HepG2 (cell line): ENCODE data around the gene MED1. TPM values are rescaled to one million over a fixed set of nuclear protein-coding genes. Genes with fewer than 3 reads are reported as not detected.

Source experiments
- ARID2 ChIP-seq: sonication (generic); formaldehyde crosslinking; IDR thresholded peaks from 2 replicates; pipeline ENCODE4 v1.8.1; 2022; ENCODE audit warnings: mild to moderate bottlenecking, missing genetic modification reagents, borderline replicate concordance
- CCDC6 ChIP-seq: sonication (generic); formaldehyde crosslinking; IDR thresholded peaks from 2 replicates; pipeline ENCODE4 v1.8.1; 2022; ENCODE audit warnings: mild to moderate bottlenecking, missing genetic modification reagents, moderate library complexity
- FOXA1 ChIP-seq, 2 experiments: fragments of 450-650 bp in 1 of 2; sonication (generic) in 1 of 2; formaldehyde crosslinking in 1 of 2; IDR thresholded peaks; 2 replicates each; pipeline versions ENCODE4 v1.4.0 to v1.6.1; 2016 to 2020; ENCODE audit warnings: missing genetic modification reagents in 1 of 2
- IRX3 ChIP-seq: sonication (generic); formaldehyde crosslinking; IDR thresholded peaks from 2 replicates; pipeline ENCODE4 v1.8.1; 2023; ENCODE audit warnings: mild to moderate bottlenecking, low read depth, missing genetic modification reagents, borderline replicate concordance
- MTF1 ChIP-seq: sonication (generic); formaldehyde crosslinking; IDR thresholded peaks from 2 replicates; pipeline ENCODE4 v1.5.0; 2020; ENCODE audit warnings: missing genetic modification reagents
- MZF1 ChIP-seq: sonication (generic); formaldehyde crosslinking; IDR thresholded peaks from 2 replicates; pipeline ENCODE4 v1.8.1; 2023; ENCODE audit warnings: mild to moderate bottlenecking, missing genetic modification reagents, borderline replicate concordance
- NCOA2 ChIP-seq: sonication (generic); formaldehyde crosslinking; IDR thresholded peaks from 2 replicates; pipeline ENCODE4 v1.8.0; 2022; ENCODE audit warnings: inconsistent platforms
- NCOA5 ChIP-seq: sonication (generic); formaldehyde crosslinking; IDR thresholded peaks from 2 replicates; pipeline ENCODE4 v1.4.0; 2020; ENCODE audit warnings: missing genetic modification reagents
- NCOR1 ChIP-seq: fragments of 200-600 bp; sonication (generic); IDR thresholded peaks from 2 replicates; pipeline ENCODE4 v1.7.0; 2017; ENCODE audit warnings: antibody characterized with exemption, low read length, borderline replicate concordance
- NFKBIZ ChIP-seq: IDR thresholded peaks from 2 replicates; pipeline ENCODE4 v1.6.1; 2018; ENCODE audit warnings: missing genetic modification reagents, missing compliant biosample characterization
- PAWR ChIP-seq: sonication (generic); formaldehyde crosslinking; IDR thresholded peaks from 2 replicates; pipeline ENCODE4 v1.4.0; 2020; ENCODE audit warnings: missing genetic modification reagents, mild to moderate bottlenecking, borderline replicate concordance
- RAD21 ChIP-seq: fragments of 450-650 bp; formaldehyde crosslinking; IDR thresholded peaks from 2 replicates; pipeline ENCODE4 v1.5.0; 2020; ENCODE audit warnings: mild to moderate bottlenecking
- TRIM24 ChIP-seq: sonication (generic); formaldehyde crosslinking; IDR thresholded peaks from 2 replicates; pipeline ENCODE4 v1.8.0; 2022; ENCODE audit warnings: mild to moderate bottlenecking, missing genetic modification reagents
- ZNF468 ChIP-seq: sonication (generic); formaldehyde crosslinking; IDR thresholded peaks from 2 replicates; pipeline ENCODE4 v1.8.0; 2022; ENCODE audit warnings: mild to moderate bottlenecking, moderate library complexity, missing genetic modification reagents
- polyA plus RNA-seq, 8 experiments: library from polyadenylated mRNA; depleted of rRNA in 3 of 8; stranded (reverse) in 7 of 8; unstranded in 1 of 8; fragments of >200 nt; fragmentation: Illumina TruSeq in 4 of 8; extraction: Trizol in 4 of 8; gene quantifications; 2 replicates each; pipeline versions ENCODE4 v1.2.1 to v1.2.3, GENCODE V29; 2011 to 2016; ENCODE audit warnings: low read depth in 4 of 8, missing spikeins in 1 of 8, mixed read lengths in 1 of 8; ENCODE audit not compliant: insufficient read depth in 1 of 8
- total RNA-seq, 5 experiments: library from RNA; depleted of rRNA; stranded (reverse); fragments of >200 nt; fragmentation: Illumina TruSeq; extraction: Trizol; gene quantifications; 2 replicates each; pipeline ENCODE4 v1.2.3, GENCODE V29; 2016; ENCODE audit warnings: low read depth in 1 of 5
- TF ChIP-seq, protein P1 (sequence below): sonication (generic); formaldehyde crosslinking; IDR thresholded peaks from 2 replicates; pipeline ENCODE4 v1.5.0; 2020; ENCODE audit warnings: missing genetic modification reagents
- TF ChIP-seq, protein P2 (sequence below): sonication (generic); formaldehyde crosslinking; IDR thresholded peaks from 2 replicates; pipeline ENCODE4 v1.8.1; 2023; ENCODE audit warnings: mild to moderate bottlenecking, missing genetic modification reagents
- TF ChIP-seq, protein P3 (sequence below): sonication (generic); formaldehyde crosslinking; IDR thresholded peaks from 2 replicates; pipeline ENCODE4 v1.4.0; 2020; ENCODE audit warnings: mild to moderate bottlenecking, missing genetic modification reagents
- TF ChIP-seq, protein P4 (sequence below): sonication (generic); formaldehyde crosslinking; IDR thresholded peaks from 2 replicates; pipeline ENCODE4 v1.8.0; 2022; ENCODE audit warnings: mild to moderate bottlenecking, missing genetic modification reagents, moderate library complexity
- TF ChIP-seq, protein P5 (sequence below): sonication (generic); formaldehyde crosslinking; IDR thresholded peaks from 2 replicates; pipeline ENCODE4 v1.4.0; 2020; ENCODE audit warnings: missing genetic modification reagents, borderline replicate concordance

The MED1 gene
- total and polyA plus RNA-seq, 2 of the 13 experiments (the other 11 are each of a cell fraction or from before 2014, with no cell fraction given): 37.5 to 40.1 TPM

DNA sequence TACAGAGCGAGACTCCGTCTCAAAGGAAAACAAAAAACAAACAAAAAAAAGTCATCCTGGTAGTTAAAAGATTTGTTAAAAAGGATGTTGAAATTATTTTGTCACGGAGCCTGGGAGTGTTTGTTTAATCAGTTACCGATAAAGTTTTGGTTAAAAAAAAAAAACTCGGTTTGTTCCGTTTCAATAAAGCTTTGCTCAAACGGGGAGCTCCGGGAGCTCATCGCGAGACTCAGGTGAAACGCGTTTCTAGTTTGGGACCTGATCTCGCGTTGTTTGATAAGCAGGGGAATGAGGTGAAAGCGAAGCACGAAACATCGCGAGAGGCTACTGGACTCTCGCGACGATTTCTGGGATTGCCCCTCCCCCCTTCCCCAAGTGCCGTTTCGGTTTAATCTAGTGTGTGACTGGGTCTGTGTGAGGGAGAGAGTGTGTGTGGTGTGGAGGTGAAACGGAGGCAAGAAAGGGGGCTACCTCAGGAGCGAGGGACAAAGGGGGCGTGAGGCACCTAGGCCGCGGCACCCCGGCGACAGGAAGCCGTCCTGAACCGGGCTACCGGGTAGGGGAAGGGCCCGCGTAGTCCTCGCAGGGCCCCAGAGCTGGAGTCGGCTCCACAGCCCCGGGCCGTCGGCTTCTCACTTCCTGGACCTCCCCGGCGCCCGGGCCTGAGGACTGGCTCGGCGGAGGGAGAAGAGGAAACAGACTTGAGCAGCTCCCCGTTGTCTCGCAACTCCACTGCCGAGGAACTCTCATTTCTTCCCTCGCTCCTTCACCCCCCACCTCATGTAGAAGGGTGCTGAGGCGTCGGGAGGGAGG lies 10.3 kb upstream of the MED1 start, which contains the start of gene CDK12 (continued):
- peak; percentile 5; the same call in 1 of the 2 replicates for TF ChIP-seq FOXA1 (IDR thresholded peaks at IDR 0.05)
- TF ChIP-seq FOXA1 (CRISPR knock-in tag; IDR thresholded peaks at IDR 0.05): peak; percentile 88
- no peak for TF ChIP-seq NCOA5 (CRISPR knock-in tag)
- TF ChIP-seq ARID2 (CRISPR knock-in tag): 0 out of 2 replicates have a peak, but pooled peaks have one; percentile 37
- TF ChIP-seq IRX3 (CRISPR knock-in tag): no peak
- TF ChIP-seq, protein P1, sequence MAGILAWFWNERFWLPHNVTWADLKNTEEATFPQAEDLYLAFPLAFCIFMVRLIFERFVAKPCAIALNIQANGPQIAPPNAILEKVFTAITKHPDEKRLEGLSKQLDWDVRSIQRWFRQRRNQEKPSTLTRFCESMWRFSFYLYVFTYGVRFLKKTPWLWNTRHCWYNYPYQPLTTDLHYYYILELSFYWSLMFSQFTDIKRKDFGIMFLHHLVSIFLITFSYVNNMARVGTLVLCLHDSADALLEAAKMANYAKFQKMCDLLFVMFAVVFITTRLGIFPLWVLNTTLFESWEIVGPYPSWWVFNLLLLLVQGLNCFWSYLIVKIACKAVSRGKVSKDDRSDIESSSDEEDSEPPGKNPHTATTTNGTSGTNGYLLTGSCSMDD (CRISPR knock-in tag): 0 out of 2 replicates have a peak, but pooled peaks have one; percentile 55
- TF ChIP-seq, protein P2, sequence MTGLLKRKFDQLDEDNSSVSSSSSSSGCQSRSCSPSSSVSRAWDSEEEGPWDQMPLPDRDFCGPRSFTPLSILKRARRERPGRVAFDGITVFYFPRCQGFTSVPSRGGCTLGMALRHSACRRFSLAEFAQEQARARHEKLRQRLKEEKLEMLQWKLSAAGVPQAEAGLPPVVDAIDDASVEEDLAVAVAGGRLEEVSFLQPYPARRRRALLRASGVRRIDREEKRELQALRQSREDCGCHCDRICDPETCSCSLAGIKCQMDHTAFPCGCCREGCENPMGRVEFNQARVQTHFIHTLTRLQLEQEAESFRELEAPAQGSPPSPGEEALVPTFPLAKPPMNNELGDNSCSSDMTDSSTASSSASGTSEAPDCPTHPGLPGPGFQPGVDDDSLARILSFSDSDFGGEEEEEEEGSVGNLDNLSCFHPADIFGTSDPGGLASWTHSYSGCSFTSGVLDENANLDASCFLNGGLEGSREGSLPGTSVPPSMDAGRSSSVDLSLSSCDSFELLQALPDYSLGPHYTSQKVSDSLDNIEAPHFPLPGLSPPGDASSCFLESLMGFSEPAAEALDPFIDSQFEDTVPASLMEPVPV (CRISPR knock-in tag): 0 out of 2 replicates have a peak, but pooled peaks have one; percentile 61
- TF ChIP-seq, protein P3, sequence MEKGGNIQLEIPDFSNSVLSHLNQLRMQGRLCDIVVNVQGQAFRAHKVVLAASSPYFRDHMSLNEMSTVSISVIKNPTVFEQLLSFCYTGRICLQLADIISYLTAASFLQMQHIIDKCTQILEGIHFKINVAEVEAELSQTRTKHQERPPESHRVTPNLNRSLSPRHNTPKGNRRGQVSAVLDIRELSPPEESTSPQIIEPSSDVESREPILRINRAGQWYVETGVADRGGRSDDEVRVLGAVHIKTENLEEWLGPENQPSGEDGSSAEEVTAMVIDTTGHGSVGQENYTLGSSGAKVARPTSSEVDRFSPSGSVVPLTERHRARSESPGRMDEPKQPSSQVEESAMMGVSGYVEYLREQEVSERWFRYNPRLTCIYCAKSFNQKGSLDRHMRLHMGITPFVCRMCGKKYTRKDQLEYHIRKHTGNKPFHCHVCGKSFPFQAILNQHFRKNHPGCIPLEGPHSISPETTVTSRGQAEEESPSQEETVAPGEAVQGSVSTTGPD: no peak
- 0 out of 2 replicates have a peak, but pooled peaks have one; percentile 28 for TF ChIP-seq ZNF468
- TF ChIP-seq, protein P4, sequence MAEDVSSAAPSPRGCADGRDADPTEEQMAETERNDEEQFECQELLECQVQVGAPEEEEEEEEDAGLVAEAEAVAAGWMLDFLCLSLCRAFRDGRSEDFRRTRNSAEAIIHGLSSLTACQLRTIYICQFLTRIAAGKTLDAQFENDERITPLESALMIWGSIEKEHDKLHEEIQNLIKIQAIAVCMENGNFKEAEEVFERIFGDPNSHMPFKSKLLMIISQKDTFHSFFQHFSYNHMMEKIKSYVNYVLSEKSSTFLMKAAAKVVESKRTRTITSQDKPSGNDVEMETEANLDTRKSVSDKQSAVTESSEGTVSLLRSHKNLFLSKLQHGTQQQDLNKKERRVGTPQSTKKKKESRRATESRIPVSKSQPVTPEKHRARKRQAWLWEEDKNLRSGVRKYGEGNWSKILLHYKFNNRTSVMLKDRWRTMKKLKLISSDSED (CRISPR knock-in tag): 0 out of 2 replicates have a peak, but pooled peaks have one; percentile 39
- TF ChIP-seq MTF1: no peak
- peak; percentile 39; the same call in 1 of the 2 replicates for TF ChIP-seq NCOR1
- no peak for TF ChIP-seq TRIM24 (CRISPR knock-in tag)
- peak; percentile 58 for TF ChIP-seq NCOA2 (CRISPR knock-in tag)
- peak; percentile 87; the same call in 1 of the 2 replicates for TF ChIP-seq NFKBIZ (CRISPR knock-in tag)
- TF ChIP-seq RAD21 (CRISPR knock-in tag): peak; percentile 70
- TF ChIP-seq, protein P5, sequence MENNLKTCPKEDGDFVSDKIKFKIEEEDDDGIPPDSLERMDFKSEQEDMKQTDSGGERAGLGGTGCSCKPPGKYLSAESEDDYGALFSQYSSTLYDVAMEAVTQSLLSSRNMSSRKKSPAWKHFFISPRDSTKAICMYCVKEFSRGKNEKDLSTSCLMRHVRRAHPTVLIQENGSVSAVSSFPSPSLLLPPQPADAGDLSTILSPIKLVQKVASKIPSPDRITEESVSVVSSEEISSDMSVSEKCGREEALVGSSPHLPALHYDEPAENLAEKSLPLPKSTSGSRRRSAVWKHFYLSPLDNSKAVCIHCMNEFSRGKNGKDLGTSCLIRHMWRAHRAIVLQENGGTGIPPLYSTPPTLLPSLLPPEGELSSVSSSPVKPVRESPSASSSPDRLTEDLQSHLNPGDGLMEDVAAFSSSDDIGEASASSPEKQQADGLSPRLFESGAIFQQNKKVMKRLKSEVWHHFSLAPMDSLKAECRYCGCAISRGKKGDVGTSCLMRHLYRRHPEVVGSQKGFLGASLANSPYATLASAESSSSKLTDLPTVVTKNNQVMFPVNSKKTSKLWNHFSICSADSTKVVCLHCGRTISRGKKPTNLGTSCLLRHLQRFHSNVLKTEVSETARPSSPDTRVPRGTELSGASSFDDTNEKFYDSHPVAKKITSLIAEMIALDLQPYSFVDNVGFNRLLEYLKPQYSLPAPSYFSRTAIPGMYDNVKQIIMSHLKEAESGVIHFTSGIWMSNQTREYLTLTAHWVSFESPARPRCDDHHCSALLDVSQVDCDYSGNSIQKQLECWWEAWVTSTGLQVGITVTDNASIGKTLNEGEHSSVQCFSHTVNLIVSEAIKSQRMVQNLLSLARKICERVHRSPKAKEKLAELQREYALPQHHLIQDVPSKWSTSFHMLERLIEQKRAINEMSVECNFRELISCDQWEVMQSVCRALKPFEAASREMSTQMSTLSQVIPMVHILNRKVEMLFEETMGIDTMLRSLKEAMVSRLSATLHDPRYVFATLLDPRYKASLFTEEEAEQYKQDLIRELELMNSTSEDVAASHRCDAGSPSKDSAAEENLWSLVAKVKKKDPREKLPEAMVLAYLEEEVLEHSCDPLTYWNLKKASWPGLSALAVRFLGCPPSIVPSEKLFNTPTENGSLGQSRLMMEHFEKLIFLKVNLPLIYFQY: no peak; the same call in 1 of the 2 replicates
- TF ChIP-seq MZF1 (CRISPR knock-in tag): 0 out of 2 replicates have a peak, but pooled peaks have one; percentile 22
- TF ChIP-seq CCDC6 (CRISPR knock-in tag): peak; percentile 78
- TF ChIP-seq PAWR (CRISPR knock-in tag): no peak
